Measurements from ENCODE around the gene ZDHHC8. TPM values are rescaled to one million over a fixed set of nuclear protein-coding genes. Genes with fewer than 3 reads are reported as not detected.

Gene ZDHHC8
- total RNA-seq, 6 experiments from 2014 or later, result 91.8 to 119 (median 99.1) TPM

GRCh38 chr22:20110359-20110985, 21.1 kb upstream of the ZDHHC8 start:
- Mint-ChIP-seq H3K36me3 (ENCODE audit: low read depth) (peaks cover 14% of the 10 kb centered on the region), H3K27ac (peak overlapping the region; percentile 36)

GRCh38 chr22:20111045-20111688, 20.4 kb upstream of the ZDHHC8 start:
- peak overlapping the region; percentile 36 for H3K27ac Mint-ChIP-seq
- peaks cover 4% of the 10 kb centered on the region for H3K27me3 Mint-ChIP-seq (ENCODE audit: insufficient read depth)
- no peaks in the 10 kb centered on the region for H3K9me3 Mint-ChIP-seq
- peaks cover 5% of the 10 kb centered on the region for H3K4me1 Mint-ChIP-seq (ENCODE audit: low read depth)
- peak; percentile 77 for TF ChIP-seq CTCF (IDR thresholded peaks at IDR 0.05)
- no peak overlapping the region for H3K4me3 Mint-ChIP-seq
- peak; percentile 19 for DNase-seq
- peaks cover 14% of the 10 kb centered on the region for H3K36me3 Mint-ChIP-seq (ENCODE audit: low read depth)

More at GRCh38 chr22:20110359-20110985, 21.1 kb upstream of the ZDHHC8 start:
- H3K4me1 Mint-ChIP-seq (ENCODE audit: low read depth), result peaks cover 4% of the 10 kb centered on the region
- peaks cover 4% of the 10 kb centered on the region for H3K27me3 Mint-ChIP-seq (ENCODE audit: insufficient read depth)
- no peak for DNase-seq
- H3K4me3 Mint-ChIP-seq, result no peak overlapping the region
- no peaks in the 10 kb centered on the region for H3K9me3 Mint-ChIP-seq
- no peak for TF ChIP-seq CTCF (IDR thresholded peaks at IDR 0.05)

GRCh38 chr22:20111689-20112622, 19.6 kb upstream of the ZDHHC8 start:
- no peaks in the 10 kb centered on the region for H3K9me3 Mint-ChIP-seq
- DNase-seq, result no peak
- TF ChIP-seq CTCF (IDR thresholded peaks at IDR 0.05), result no peak
- H3K36me3 Mint-ChIP-seq (ENCODE audit: low read depth), result peaks cover 14% of the 10 kb centered on the region
- H3K27me3 Mint-ChIP-seq (ENCODE audit: insufficient read depth), result peaks cover 4% of the 10 kb centered on the region
- peak overlapping the region; percentile 7; the same call in 1 of the 2 replicates for H3K27ac Mint-ChIP-seq
- peaks cover 5% of the 10 kb centered on the region for H3K4me1 Mint-ChIP-seq (ENCODE audit: low read depth)
- H3K4me3 Mint-ChIP-seq, result no peak overlapping the region

GRCh38 chr22:20112623-20113511, 18.7 kb upstream of the ZDHHC8 start:
- Mint-ChIP-seq H3K4me1 (ENCODE audit: low read depth) (peaks cover 5% of the 10 kb centered on the region), H3K4me3 (no peak overlapping the region), H3K27ac (no peak overlapping the region), H3K27me3 (ENCODE audit: insufficient read depth) (peaks cover 3% of the 10 kb centered on the region), H3K36me3 (ENCODE audit: low read depth) (peaks cover 14% of the 10 kb centered on the region), H3K9me3 (no peaks in the 10 kb centered on the region)
- DNase-seq, result no peak
- no peak for TF ChIP-seq CTCF (IDR thresholded peaks at IDR 0.05)

All from HFFc6 (cell line).